GM19397 (cell line): ENCODE data around the gene BACE1-AS.
"Not testable (repeated sequence)": the region's sequence is repeated elsewhere in the genome, so short reads cannot be mapped to it uniquely, and the experiment has no call there.

ENCODE experiments used
- ATAC-seq: cut with Tn5 transposase; IDR thresholded peaks from one replicate; pipeline ENCODE4 v1.9.1; 2021; ENCODE audit warnings: mild to moderate bottlenecking, moderate library complexity; ENCODE audit not compliant: unreplicated experiment

Gene BACE1-AS

GRCh38 chr11:117319214-117319840, 28.2 kb downstream of the BACE1-AS start:
- no peak for ATAC-seq

GRCh38 chr11:117327255-117327566, 36.1 kb downstream of the BACE1-AS start:
- not testable (repeated sequence) for ATAC-seq

GRCh38 chr11:117327567-117328374, 36.6 kb downstream of the BACE1-AS start, which contains the start of gene CEP164:
TSS of gene CEP164 (plus strand) at chr11:117327854. CDS start at chr11:117338587, 10,733 bp downstream.
- ATAC-seq = peak; percentile 96

GRCh38 chr11:117328375-117329010, 37.3 kb downstream of the BACE1-AS start:
- peak; percentile 1 for ATAC-seq

- no peak for ATAC-seq
Measured at GRCh38 chr11:117332843-117333242, 41.7 kb downstream of the BACE1-AS start.

GRCh38 chr11:117333917-117334316, 42.8 kb downstream of the BACE1-AS start:
- no peak for ATAC-seq

GRCh38 chr11:117334896-117335295, 43.8 kb downstream of the BACE1-AS start:
- ATAC-seq = no peak

GRCh38 chr11:117335399-117335798, 44.3 kb downstream of the BACE1-AS start:
- no peak for ATAC-seq

- ATAC-seq = no peak
Measured at GRCh38 chr11:117337076-117337475, 45.9 kb downstream of the BACE1-AS start.
